ENCODE measurements around the gene ZNF32. TPM values are rescaled to one million over a fixed set of nuclear protein-coding genes. Genes with fewer than 3 reads are reported as not detected.
A peak's percentile ranks its signal among the peaks of the same experiment; 100 is the strongest.
"Not testable (repeated sequence)": the region's sequence is repeated elsewhere in the genome, so short reads cannot be mapped to it uniquely, and the experiment has no call there.

Gene ZNF32
- total RNA-seq, 2 experiments from 2014 or later, result 12.5 to 13.7 TPM

DNA sequence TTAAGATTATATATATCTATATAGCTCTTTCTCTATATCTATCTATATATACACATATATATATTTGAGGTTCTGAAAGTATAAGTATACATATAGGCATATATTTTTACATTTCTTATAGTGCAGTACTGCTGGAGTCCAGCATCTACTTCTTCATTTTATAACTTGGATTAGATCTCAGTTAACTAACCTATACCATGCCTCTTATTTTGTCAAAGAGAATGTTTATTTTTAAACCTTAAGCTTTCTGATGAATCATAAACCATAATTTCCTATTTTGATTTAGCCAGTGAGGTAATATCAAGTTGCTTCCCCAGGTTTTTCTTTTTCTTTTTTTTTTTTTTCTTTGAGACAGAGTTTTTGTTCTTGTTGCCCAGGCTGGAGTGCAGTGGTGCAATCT is 8.1 kb downstream of the ZNF32 start:
- Mint-ChIP-seq H3K27me3 (no peaks in the 10 kb centered on the region), H3K36me3 (ENCODE audit: low read depth) (peaks cover 40% of the 10 kb centered on the region), H3K4me1 (ENCODE audit: low read depth) (no peaks in the 10 kb centered on the region), H3K4me3 (no peak overlapping the region), H3K9me3 (peaks cover 54% of the 10 kb centered on the region), H3K27ac (no peak overlapping the region)
- intact Hi-C loops (cut with micrococcal nuclease), result no loop called here
- TF ChIP-seq, protein P1, sequence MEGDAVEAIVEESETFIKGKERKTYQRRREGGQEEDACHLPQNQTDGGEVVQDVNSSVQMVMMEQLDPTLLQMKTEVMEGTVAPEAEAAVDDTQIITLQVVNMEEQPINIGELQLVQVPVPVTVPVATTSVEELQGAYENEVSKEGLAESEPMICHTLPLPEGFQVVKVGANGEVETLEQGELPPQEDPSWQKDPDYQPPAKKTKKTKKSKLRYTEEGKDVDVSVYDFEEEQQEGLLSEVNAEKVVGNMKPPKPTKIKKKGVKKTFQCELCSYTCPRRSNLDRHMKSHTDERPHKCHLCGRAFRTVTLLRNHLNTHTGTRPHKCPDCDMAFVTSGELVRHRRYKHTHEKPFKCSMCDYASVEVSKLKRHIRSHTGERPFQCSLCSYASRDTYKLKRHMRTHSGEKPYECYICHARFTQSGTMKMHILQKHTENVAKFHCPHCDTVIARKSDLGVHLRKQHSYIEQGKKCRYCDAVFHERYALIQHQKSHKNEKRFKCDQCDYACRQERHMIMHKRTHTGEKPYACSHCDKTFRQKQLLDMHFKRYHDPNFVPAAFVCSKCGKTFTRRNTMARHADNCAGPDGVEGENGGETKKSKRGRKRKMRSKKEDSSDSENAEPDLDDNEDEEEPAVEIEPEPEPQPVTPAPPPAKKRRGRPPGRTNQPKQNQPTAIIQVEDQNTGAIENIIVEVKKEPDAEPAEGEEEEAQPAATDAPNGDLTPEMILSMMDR (IDR thresholded peaks at IDR 0.05), result no peak
- POLR2A ChIA-PET, result interaction anchor here (0.6 kb wide), 1 partner anchor 690 kb away, joined by 4 read pairs; no protein-coding TSS in a partner anchor
- ATAC-seq (no peak), DNase-seq (no peak)
- CTCF ChIA-PET, result no interaction called here

DNA sequence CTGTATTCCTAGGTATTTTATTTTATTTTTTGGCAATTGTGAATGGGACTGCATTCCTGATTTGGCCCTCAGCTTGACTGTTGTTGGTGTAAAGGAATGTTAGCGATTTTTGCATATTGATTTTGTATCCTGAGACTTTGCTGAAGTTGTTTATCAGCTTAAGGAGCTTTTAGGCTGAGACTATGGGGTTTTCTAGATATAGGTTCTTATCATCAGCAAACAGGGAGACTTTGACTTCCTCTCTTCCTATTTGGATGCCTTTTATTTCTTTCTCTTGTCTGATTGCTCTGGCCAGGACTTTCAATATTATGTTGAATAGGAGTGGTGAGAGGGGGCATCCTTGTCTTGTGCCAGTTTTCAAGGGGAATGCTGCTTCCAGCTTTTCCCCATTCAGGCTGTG is 12.9 kb downstream of the ZNF32 start:
- CTCF ChIA-PET; H3K4me3 Mint-ChIP-seq; intact Hi-C loops (cut with micrococcal nuclease); H3K36me3 Mint-ChIP-seq (ENCODE audit: low read depth); DNase-seq; H3K27me3 Mint-ChIP-seq; POLR2A ChIA-PET; H3K4me1 Mint-ChIP-seq (ENCODE audit: low read depth); ATAC-seq; H3K27ac Mint-ChIP-seq: not testable (repeated sequence)
- H3K9me3 Mint-ChIP-seq, result peaks cover 30% of the 10 kb centered on the region

DNA sequence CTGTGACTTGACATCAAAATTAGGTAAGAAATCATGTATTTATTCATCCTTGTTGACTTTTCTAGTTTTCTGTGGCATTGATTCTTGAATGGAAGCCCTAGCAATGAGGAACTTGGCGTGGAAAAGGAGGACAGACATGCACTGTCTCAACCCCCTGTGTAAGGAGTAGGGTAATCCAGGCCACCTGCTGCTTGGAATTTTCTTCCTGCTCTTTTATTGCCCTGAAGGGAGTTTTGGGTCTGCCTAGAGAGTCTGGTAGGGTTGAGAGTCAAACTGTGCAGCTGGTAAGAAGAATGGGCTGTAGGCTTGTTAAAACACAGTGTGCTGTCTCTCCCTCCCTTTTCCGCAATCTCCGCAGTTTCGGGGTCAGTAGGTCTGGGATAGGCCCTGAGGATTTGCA is 19.7 kb downstream of the ZNF32 start:
- TF ChIP-seq, protein P1 (IDR thresholded peaks at IDR 0.05), result no peak
- Mint-ChIP-seq H3K36me3 (ENCODE audit: low read depth) (no peaks in the 10 kb centered on the region), H3K9me3 (peaks cover 5% of the 10 kb centered on the region), H3K27me3 (no peaks in the 10 kb centered on the region), H3K27ac (no peak overlapping the region), H3K4me3 (no peak overlapping the region), H3K4me1 (ENCODE audit: low read depth) (no peaks in the 10 kb centered on the region)
- DNase-seq, result no peak
- POLR2A ChIA-PET, result no interaction called here
- CTCF ChIA-PET, result no interaction called here
- ATAC-seq, result no peak
- intact Hi-C loops (cut with micrococcal nuclease), result no loop called here

DNA sequence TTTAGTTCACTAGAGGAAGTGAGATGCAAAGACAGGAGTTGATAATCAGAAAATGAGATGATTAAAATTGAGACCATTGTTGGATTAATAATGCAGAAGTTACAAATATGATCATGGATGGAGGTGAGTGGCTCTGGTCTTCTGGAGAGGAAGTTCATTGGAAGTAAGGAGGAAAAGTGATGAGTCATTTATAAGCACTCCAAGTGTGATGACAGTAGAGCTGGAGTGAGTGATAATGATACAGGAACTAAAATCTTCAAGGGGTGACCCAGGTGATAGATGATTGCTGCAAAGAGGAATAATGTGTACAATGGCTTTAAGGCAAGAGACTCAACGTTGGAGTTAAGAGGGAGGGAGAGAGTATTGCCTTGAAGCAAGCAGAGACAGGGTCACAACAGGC is 20.7 kb downstream of the ZNF32 start:
- peaks cover 6% of the 10 kb centered on the region for H3K36me3 Mint-ChIP-seq (ENCODE audit: low read depth)
- H3K4me3 Mint-ChIP-seq, result no peak overlapping the region
- peaks cover 6% of the 10 kb centered on the region for H3K4me1 Mint-ChIP-seq (ENCODE audit: low read depth)
- H3K27ac Mint-ChIP-seq, result no peak overlapping the region
- peaks cover 10% of the 10 kb centered on the region for H3K9me3 Mint-ChIP-seq
- DNase-seq, result no peak
- TF ChIP-seq, protein P1 (IDR thresholded peaks at IDR 0.05), result no peak
- no peak for ATAC-seq
- H3K27me3 Mint-ChIP-seq, result no peaks in the 10 kb centered on the region
- CTCF ChIA-PET, result interaction anchor here (0.6 kb wide), 1 partner anchor 303 kb away, joined by 3 read pairs; no protein-coding TSS in a partner anchor
- intact Hi-C loops (cut with micrococcal nuclease), result no loop called here
- POLR2A ChIA-PET, result no interaction called here

DNA sequence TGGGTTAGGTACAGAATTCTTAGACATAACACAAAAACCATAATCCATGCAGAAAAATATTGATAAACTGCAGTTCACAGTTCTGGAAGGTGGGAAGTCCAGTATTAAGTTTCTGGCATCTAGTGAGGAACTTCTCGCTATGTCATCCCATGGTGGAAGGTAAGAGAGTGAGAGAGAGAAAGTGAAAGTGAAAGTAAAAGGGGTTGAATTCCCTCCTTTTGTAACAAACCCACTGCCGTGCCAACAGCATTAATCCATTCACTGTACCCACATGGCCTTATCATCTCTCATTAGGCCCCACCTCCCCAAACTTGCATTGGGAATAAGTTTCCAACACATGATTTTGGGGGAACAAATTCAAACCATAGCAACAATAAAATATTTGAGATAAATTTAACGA is 25.3 kb downstream of the ZNF32 start:
- ChIA-PET POLR2A (interaction anchor here (1.1 to 1.3 kb wide), 2 partner anchors 9 to 48 kb away, joined by 3 to 4 read pairs; no protein-coding TSS in a partner anchor), CTCF (no interaction called here)
- Mint-ChIP-seq H3K4me1 (ENCODE audit: low read depth) (peaks cover 9% of the 10 kb centered on the region), H3K27ac (peak overlapping the region; percentile 21), H3K4me3 (peak overlapping the region; percentile 55), H3K36me3 (ENCODE audit: low read depth) (peaks cover 19% of the 10 kb centered on the region), H3K27me3 (no peaks in the 10 kb centered on the region), H3K9me3 (peaks cover 27% of the 10 kb centered on the region)
- ATAC-seq (no peak), DNase-seq (no peak)
- TF ChIP-seq, protein P1 (IDR thresholded peaks at IDR 0.05), result no peak
- intact Hi-C loops (cut with micrococcal nuclease), result no loop called here

DNA sequence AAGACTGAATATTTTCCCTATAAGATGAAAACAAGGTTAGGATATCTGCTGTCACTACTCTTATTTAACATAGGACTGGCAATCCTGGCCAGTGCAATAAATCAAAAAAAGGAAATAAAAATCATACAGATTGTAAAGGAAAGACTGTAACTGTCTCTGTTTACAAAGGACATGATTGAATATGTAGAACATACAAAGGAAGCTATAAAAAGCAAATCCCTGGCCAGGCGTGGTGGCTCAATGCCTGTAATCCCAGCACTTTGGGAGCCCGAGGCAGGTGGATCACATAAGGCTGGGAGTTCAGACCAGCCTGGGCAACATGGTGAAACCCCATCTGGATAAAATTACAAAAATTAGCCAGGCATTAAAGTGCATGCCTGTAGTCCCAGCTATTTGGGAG is 26.6 kb downstream of the ZNF32 start:
- Mint-ChIP-seq H3K4me1 (ENCODE audit: low read depth) (peaks cover 9% of the 10 kb centered on the region), H3K27me3 (no peaks in the 10 kb centered on the region), H3K27ac (no peak overlapping the region), H3K9me3 (peaks cover 33% of the 10 kb centered on the region), H3K4me3 (no peak overlapping the region), H3K36me3 (ENCODE audit: low read depth) (peaks cover 26% of the 10 kb centered on the region)
- CTCF ChIA-PET, result no interaction called here
- POLR2A ChIA-PET, result interaction anchor here (1.3 kb wide), 1 partner anchor 47 kb away, joined by 4 read pairs; no protein-coding TSS in a partner anchor
- intact Hi-C loops (cut with micrococcal nuclease), result no loop called here
- TF ChIP-seq, protein P1 (IDR thresholded peaks at IDR 0.05), result no peak
- no peak for ATAC-seq
- DNase-seq, result no peak
